A673 (cell line): ENCODE measurements around the gene PARVB.

Source experiments
- CTCF ChIP-seq: fragments of 300-800, 200-600 bp; sonication (generic); conservative IDR thresholded peaks from 2 replicates; pipeline ENCODE4 v1.5.1; 2017; ENCODE audit warnings: low read depth, mild to moderate bottlenecking, antibody characterized with exemption, low read length, moderate library complexity, mixed read lengths
- EZH2 ChIP-seq: fragments of 200-600 bp; sonication (generic); IDR thresholded peaks from 2 replicates; pipeline ENCODE4 v1.6.1; 2017; ENCODE audit warnings: borderline replicate concordance, low read depth, mild to moderate bottlenecking, mixed read lengths, antibody characterized with exemption, low read length; ENCODE audit not compliant: poor library complexity, severe bottlenecking

GRCh38 chr22:44212936-44213335, 188.8 kb downstream of the PARVB start:
- TF ChIP-seq CTCF (no peak), EZH2 (no peak)
